Type B pancreatic cell (in vitro differentiated cells): ENCODE measurements around the gene GRIN2A. TPM values are rescaled to one million over a fixed set of nuclear protein-coding genes. Genes with fewer than 3 reads are reported as not detected.

Experiments
- DNase-seq: peaks from one replicate; pipeline ENCODE4 v3.0.0; 2021; ENCODE audit warnings: mixed read lengths; ENCODE audit not compliant: unreplicated experiment; ENCODE audit errors: extremely low spot score
- H3K27ac Mint-ChIP-seq: 2 replicates; pipeline ENCODE4 v1.8.0; 2021; ENCODE audit warnings: mild to moderate bottlenecking, mixed read lengths
- H3K27me3 Mint-ChIP-seq: 2 replicates; pipeline ENCODE4 v1.8.0; 2021; ENCODE audit warnings: mixed read lengths
- H3K36me3 Mint-ChIP-seq: 2 replicates; pipeline ENCODE4 v1.8.0; 2021; ENCODE audit warnings: mixed read lengths
- H3K4me1 Mint-ChIP-seq: one replicate; pipeline ENCODE4 v1.8.0; 2021; ENCODE audit warnings: mixed read lengths; ENCODE audit not compliant: unreplicated experiment
- H3K4me3 Mint-ChIP-seq: 2 replicates; pipeline ENCODE4 v1.8.0; 2021; ENCODE audit warnings: mild to moderate bottlenecking, mixed read lengths
- H3K9me3 Mint-ChIP-seq: 2 replicates; pipeline ENCODE4 v1.8.0; 2021; ENCODE audit warnings: mixed read lengths
- total RNA-seq: library from RNA; stranded (reverse); gene quantifications from 2 replicates; pipeline ENCODE4 v1.2.1, GENCODE V29; 2021; ENCODE audit warnings: low replicate concordance
- TF ChIP-seq, protein P1 (sequence below): fragments of 200-600 bp; sonication (generic); conservative IDR thresholded peaks from 2 replicates; pipeline ENCODE4 v1.5.0; 2021; ENCODE audit warnings: antibody characterized with exemption, mild to moderate bottlenecking

The GRIN2A gene
- total RNA-seq, 1 donor from 2014 or later = 7.1 TPM

DNA sequence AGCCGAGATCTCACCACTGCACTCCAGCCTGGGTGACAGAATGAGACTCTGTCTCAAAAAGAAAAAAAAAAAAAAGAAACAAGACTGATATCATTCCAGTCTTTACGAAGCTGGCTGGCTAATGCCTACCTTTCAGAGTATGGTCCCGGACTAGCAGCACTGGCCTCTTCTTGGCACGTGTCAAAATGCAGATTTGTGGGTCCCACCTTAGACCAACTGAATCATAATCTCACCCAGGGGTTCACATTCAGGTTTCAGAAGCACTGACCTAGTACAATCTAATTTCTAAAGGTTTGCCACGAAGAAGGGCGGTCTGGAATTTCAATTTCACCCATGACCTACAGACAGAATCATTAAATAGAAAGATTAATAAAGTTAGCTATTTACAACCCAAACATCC, 43.4 kb upstream of the GRIN2A start:
- Mint-ChIP-seq H3K27me3 (peaks cover 14% of the 10 kb centered on the region), H3K36me3 (no peaks in the 10 kb centered on the region), H3K9me3 (no peaks in the 10 kb centered on the region), H3K4me1 (peaks cover 14% of the 10 kb centered on the region), H3K4me3 (no peak overlapping the region), H3K27ac (no peak overlapping the region)
- no peak for DNase-seq
- TF ChIP-seq, protein P1, sequence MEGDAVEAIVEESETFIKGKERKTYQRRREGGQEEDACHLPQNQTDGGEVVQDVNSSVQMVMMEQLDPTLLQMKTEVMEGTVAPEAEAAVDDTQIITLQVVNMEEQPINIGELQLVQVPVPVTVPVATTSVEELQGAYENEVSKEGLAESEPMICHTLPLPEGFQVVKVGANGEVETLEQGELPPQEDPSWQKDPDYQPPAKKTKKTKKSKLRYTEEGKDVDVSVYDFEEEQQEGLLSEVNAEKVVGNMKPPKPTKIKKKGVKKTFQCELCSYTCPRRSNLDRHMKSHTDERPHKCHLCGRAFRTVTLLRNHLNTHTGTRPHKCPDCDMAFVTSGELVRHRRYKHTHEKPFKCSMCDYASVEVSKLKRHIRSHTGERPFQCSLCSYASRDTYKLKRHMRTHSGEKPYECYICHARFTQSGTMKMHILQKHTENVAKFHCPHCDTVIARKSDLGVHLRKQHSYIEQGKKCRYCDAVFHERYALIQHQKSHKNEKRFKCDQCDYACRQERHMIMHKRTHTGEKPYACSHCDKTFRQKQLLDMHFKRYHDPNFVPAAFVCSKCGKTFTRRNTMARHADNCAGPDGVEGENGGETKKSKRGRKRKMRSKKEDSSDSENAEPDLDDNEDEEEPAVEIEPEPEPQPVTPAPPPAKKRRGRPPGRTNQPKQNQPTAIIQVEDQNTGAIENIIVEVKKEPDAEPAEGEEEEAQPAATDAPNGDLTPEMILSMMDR = no peak

- Mint-ChIP-seq H3K4me1 (peaks cover 18% of the 10 kb centered on the region), H3K4me3 (no peak overlapping the region), H3K27me3 (peaks cover 14% of the 10 kb centered on the region), H3K27ac (no peak overlapping the region), H3K36me3 (no peaks in the 10 kb centered on the region), H3K9me3 (no peaks in the 10 kb centered on the region)
- TF ChIP-seq, protein P1 = no peak
- DNase-seq = no peak
Observed at GRCh38 chr16:10224850-10225249, 42.6 kb upstream of the GRIN2A start.

DNA sequence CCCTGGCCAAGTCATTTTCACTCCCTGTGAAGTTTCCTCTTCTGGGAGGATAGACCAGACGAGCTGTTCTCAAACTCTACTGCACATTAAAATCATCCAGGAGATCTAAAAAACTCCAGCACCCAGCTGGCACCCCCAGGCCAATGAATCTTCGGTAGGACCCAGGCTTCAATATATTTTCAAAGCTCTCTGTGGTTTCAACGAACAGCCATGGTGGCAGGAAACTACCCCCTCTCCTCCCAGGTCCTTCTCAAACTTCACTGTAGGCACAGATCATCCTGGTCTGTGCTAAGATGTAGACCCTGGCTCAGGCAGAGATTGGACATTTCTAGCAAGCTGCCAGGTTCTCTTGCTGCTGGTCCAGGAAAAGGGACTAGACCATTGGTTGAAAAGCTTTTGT, 38.7 kb upstream of the GRIN2A start:
- no peaks in the 10 kb centered on the region for H3K36me3 Mint-ChIP-seq
- TF ChIP-seq, protein P1 = no peak
- no peak for DNase-seq
- H3K27me3 Mint-ChIP-seq = peaks cover 27% of the 10 kb centered on the region
- no peak overlapping the region for H3K27ac Mint-ChIP-seq
- peaks cover 4% of the 10 kb centered on the region for H3K9me3 Mint-ChIP-seq
- no peak overlapping the region for H3K4me3 Mint-ChIP-seq
- peaks cover 3% of the 10 kb centered on the region for H3K4me1 Mint-ChIP-seq

- Mint-ChIP-seq H3K4me3 (no peak overlapping the region), H3K27me3 (peaks cover 30% of the 10 kb centered on the region), H3K9me3 (peaks cover 4% of the 10 kb centered on the region), H3K4me1 (peaks cover 3% of the 10 kb centered on the region), H3K36me3 (no peaks in the 10 kb centered on the region), H3K27ac (no peak overlapping the region)
- TF ChIP-seq, protein P1 = no peak
- DNase-seq = no peak
Observed at GRCh38 chr16:10219742-10220141, 37.5 kb upstream of the GRIN2A start.

DNA sequence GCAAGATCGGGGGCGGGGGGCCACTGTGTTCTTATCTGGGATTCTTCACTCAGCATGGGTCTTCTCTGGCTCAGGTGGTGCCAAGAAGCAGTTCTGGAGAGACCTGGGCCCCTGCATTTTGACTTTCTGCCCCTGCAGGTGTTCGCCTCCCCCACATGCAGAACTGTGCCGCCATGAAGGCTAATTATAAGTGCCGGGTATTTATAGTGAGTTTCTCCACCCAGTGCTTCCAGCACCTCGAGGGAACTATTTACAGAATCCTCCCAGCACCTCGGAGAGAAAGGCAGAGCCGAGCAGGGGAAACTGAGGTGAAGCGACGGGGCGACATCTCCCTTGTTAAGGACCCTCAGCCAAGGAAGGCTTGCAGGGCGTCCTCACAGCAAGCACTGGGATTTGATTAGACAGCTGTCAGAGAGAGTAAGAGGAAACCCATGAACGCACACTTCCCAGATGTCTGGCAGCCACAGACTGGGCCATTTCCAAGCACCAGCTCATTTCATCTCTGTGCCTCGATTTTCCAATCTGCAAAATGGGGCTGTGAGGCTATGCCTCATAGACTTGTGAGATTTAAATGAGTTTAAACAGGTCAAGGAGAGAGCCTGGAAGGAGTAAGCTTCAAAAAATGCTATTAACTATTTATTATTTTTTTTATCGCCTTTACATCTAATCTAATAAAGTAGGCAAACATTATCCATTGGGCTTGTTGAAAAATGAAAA, 36.4 kb upstream of the GRIN2A start:
- H3K4me3 Mint-ChIP-seq = no peak overlapping the region
- peaks cover 4% of the 10 kb centered on the region for H3K9me3 Mint-ChIP-seq
- H3K27me3 Mint-ChIP-seq = peaks cover 32% of the 10 kb centered on the region
- H3K36me3 Mint-ChIP-seq = no peaks in the 10 kb centered on the region
- DNase-seq = no peak
- TF ChIP-seq, protein P1 = no peak
- peaks cover 3% of the 10 kb centered on the region for H3K4me1 Mint-ChIP-seq
- H3K27ac Mint-ChIP-seq = no peak overlapping the region

DNA sequence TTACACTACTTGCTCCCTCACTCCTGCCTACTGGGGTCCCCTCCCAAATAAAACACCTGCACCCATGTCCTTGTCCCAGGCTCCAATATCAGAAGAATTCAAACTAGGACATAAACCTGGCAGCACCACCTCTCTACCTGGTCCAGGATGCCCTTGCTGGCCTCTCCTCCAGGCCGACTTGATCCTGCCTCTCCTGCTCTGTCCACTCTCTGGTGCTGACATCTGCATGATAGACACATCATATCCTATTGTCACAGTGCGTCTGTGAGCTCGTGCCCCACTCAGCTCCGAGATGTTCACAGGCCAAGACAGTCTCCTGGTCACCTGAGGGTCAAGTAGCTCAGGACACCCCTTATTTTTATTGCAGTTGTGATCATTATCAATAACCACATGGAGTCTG, 31.5 kb upstream of the GRIN2A start:
- Mint-ChIP-seq H3K9me3 (peaks cover 4% of the 10 kb centered on the region), H3K27ac (no peak overlapping the region), H3K4me1 (no peaks in the 10 kb centered on the region), H3K36me3 (no peaks in the 10 kb centered on the region), H3K4me3 (no peak overlapping the region), H3K27me3 (peaks cover 19% of the 10 kb centered on the region)
- DNase-seq = no peak
- TF ChIP-seq, protein P1 = no peak
